Central memory CD4-positive, alpha-beta T cell (primary cell): ENCODE results near the gene MARS2.
"Not testable (repeated sequence)": the region's sequence is repeated elsewhere in the genome, so short reads cannot be mapped to it uniquely, and the experiment has no call there.

Source experiments
- DNase-seq: peaks from one replicate; pipeline ENCODE4 v3.0.0; 2022

Gene MARS2

GRCh38 chr2:197707316-197708213 lies 2.4 kb downstream of the MARS2 start:
- DNase-seq = peak; percentile 25

GRCh38 chr2:197708331-197708730 lies 3.2 kb downstream of the MARS2 start:
- DNase-seq = no peak

GRCh38 chr2:197709140-197709539 lies 4.0 kb downstream of the MARS2 start:
- not testable (repeated sequence) for DNase-seq

- no peak for DNase-seq
Measured at GRCh38 chr2:197710424-197711042, 5.4 kb downstream of the MARS2 start.

- no peak for DNase-seq
Measured at GRCh38 chr2:197711578-197711977, 6.4 kb downstream of the MARS2 start.

GRCh38 chr2:197713271-197713670 lies 8.1 kb downstream of the MARS2 start:
- no peak for DNase-seq

GRCh38 chr2:197717863-197718262 lies 12.7 kb downstream of the MARS2 start:
- DNase-seq = no peak

GRCh38 chr2:197727011-197727410 lies 21.8 kb downstream of the MARS2 start:
- no peak for DNase-seq

GRCh38 chr2:197728555-197729544 lies 23.7 kb downstream of the MARS2 start:
- DNase-seq = not testable (repeated sequence)

- no peak for DNase-seq
Measured at GRCh38 chr2:197740200-197740599, 35.0 kb downstream of the MARS2 start.
